Measurements from ENCODE around the gene HPS5. TPM values are rescaled to one million over a fixed set of nuclear protein-coding genes. Genes with fewer than 3 reads are reported as not detected.
"Not testable (repeated sequence)": the region's sequence is repeated elsewhere in the genome, so short reads cannot be mapped to it uniquely, and the experiment has no call there.

Gene HPS5
- total and polyA plus RNA-seq, 2 of the 13 experiments (the other 11 are each of a cell fraction or from before 2014, with no cell fraction given), result 6.6 to 25.5 TPM

DNA sequence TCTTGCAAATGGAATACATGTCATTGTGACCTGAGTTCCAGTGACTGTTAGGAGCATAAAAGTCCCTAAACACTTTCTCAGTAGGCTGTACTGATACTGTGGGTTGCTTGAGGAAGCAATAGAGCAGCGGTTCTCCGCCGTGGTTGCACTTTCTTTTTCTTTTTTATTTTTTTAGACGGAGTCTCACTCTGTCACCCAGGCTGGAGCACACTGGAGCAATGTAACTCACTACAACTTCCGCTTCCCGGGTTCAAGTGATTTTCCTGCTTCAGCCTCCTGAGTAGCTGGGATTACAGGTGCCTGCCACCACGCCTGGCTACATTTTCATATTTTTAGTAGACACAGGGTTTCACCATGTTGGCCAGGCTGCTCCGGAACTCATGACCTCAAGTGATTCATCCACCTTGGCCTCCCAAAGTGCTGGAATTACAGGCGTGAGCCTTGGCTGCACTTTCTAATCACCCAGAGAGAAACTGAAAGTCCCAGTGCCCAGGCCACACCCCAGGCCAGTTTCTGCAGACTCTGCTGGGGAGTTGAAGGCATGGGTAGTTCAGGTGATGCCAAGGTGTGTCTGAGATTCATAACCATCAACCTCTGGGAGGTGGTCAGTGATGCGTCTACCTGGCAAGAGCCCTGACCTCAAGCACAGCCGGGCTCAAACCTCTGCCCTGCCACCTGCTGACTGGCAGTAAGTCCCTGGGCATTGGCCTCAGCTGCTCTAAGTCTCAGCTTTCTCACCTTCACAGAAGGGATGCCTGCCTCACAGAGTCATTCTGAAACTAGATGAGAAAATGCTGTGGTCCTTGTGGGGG lies 75.4 kb downstream of the HPS5 start:
- BruUV-seq (replicated peaks); H3K27ac ChIP-seq (ENCODE audit: extremely low read length, insufficient read depth, low read length); DNase-seq (ENCODE audit: low spot score); H3K9me3 ChIP-seq (ENCODE audit: low read length); FAIRE-seq; H3K4me1 ChIP-seq (ENCODE audit: insufficient read depth, low read length); H3K4me2 ChIP-seq (ENCODE audit: low read depth, low read length); H3K36me3 ChIP-seq (replicated peaks in 1 of 2; ENCODE audit: control insufficient read depth in 1 of 2, insufficient read depth in 2 of 2, low read length in 2 of 2); POLR2A ChIA-PET; H3K9ac ChIP-seq (ENCODE audit: insufficient read depth, low read depth, low read length); H2AFZ ChIP-seq (ENCODE audit: low read length); CTCF ChIA-PET (ENCODE audit: low intra/inter-chr PET ratio, low total read pairs); ATAC-seq; H3K79me2 ChIP-seq (ENCODE audit: insufficient read depth, low read length); intact Hi-C loops (cut with micrococcal nuclease; ENCODE audit: unreplicated experiment); in situ Hi-C loops (cut with HindIII; ENCODE audit: extremely low pct_ligation_motif_present, low pct_unique_long_range_greater_than_20kb); H3K27me3 ChIP-seq (ENCODE audit: control insufficient read depth in 1 of 2, insufficient read depth in 2 of 2, low read length in 2 of 2); H3K4me3 ChIP-seq (replicated peaks in 1 of 3; ENCODE audit: insufficient read depth in 1 of 3, low read depth in 2 of 3, low read length in 3 of 3); H4K20me1 ChIP-seq (ENCODE audit: insufficient read depth, low read length): not testable (repeated sequence)
- WGBS (ENCODE audit: low lambda C conversion rate), result 69% methylated on average over 9 of the region's 11 CpGs

DNA sequence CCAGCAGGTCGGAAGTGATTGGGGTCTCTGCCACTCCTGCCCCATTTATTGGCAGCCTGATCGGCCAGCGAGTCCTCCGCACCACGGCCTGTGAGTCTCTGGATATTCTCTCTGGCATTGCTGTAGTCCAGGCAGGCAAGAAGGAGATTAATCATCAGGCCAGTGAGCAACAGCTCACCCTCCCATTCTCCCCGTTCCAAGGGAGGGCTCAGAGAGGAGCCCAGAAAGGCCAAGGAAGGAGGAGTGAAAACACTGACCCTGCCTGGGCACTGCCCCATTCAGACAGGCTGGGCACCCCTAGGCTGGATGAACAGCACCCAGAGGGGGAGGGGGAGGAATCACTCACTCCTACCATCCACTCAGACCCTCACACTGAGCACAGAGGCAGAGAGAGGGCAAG lies 76.5 kb downstream of the HPS5 start:
- H3K9me3 ChIP-seq (ENCODE audit: low read length), result no peaks in the 10 kb centered on the region
- no peak overlapping the region for H3K4me2 ChIP-seq (ENCODE audit: low read depth, low read length)
- no peaks in the 10 kb centered on the region for H3K79me2 ChIP-seq (ENCODE audit: insufficient read depth, low read length)
- no peaks in the 10 kb centered on the region for H4K20me1 ChIP-seq (ENCODE audit: insufficient read depth, low read length)
- ATAC-seq, result no peak; the same call in 2 of the 3 replicates
- no peak overlapping the region for H3K4me3 ChIP-seq (replicated peaks in 1 of 3; ENCODE audit: insufficient read depth in 1 of 3, low read depth in 2 of 3, low read length in 3 of 3)
- no peak overlapping the region for H2AFZ ChIP-seq (ENCODE audit: low read length)
- FAIRE-seq, result no peak
- peaks cover 0 to 9% of the 10 kb centered on the region in 2 experiments; a peak in 2 of 5 replicates for H3K27me3 ChIP-seq (ENCODE audit: control insufficient read depth in 1 of 2, insufficient read depth in 2 of 2, low read length in 2 of 2)
- no peaks in the 10 kb centered on the region for H3K36me3 ChIP-seq (replicated peaks in 1 of 2; ENCODE audit: control insufficient read depth in 1 of 2, insufficient read depth in 2 of 2, low read length in 2 of 2)
- DNase-seq (ENCODE audit: low spot score), result no peak
- H3K27ac ChIP-seq (ENCODE audit: extremely low read length, insufficient read depth, low read length), result no peak overlapping the region
- POLR2A ChIA-PET, result no interaction called here
- TF ChIP-seq ZNF335 (CRISPR knock-in tag; IDR thresholded peaks at IDR 0.05) (no peak), ZNF883 (CRISPR knock-in tag; IDR thresholded peaks at IDR 0.05; ENCODE audit: not compliant biosample characterization) (no peak), SIN3A (IDR thresholded peaks at IDR 0.05; ENCODE audit: borderline replicate concordance, low read depth, low read length) (no peak), SNRNP70 (IDR thresholded peaks at IDR 0.05; ENCODE audit: low read depth, low read length) (no peak), ZNF256 (CRISPR knock-in tag; conservative IDR thresholded peaks at IDR 0.05) (no peak)
- TF ChIP-seq, protein P1, sequence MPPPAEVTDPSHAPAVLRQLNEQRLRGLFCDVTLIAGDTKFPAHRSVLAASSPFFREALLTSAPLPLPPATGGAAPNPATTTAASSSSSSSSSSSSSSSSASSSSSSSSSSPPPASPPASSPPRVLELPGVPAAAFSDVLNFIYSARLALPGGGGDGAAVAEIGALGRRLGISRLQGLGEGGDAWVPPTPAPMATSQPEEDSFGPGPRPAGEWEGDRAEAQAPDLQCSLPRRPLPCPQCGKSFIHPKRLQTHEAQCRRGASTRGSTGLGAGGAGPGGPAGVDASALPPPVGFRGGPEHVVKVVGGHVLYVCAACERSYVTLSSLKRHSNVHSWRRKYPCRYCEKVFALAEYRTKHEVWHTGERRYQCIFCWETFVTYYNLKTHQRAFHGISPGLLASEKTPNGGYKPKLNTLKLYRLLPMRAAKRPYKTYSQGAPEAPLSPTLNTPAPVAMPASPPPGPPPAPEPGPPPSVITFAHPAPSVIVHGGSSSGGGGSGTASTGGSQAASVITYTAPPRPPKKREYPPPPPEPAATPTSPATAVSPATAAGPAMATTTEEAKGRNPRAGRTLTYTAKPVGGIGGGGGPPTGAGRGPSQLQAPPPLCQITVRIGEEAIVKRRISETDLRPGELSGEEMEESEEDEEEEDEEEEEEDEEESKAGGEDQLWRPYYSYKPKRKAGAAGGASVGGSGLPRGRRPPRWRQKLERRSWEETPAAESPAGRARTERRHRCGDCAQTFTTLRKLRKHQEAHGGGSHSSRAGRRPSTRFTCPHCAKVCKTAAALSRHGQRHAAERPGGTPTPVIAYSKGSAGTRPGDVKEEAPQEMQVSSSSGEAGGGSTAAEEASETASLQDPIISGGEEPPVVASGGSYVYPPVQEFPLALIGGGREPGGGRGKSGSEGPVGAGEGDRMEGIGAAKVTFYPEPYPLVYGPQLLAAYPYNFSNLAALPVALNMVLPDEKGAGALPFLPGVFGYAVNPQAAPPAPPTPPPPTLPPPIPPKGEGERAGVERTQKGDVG (CRISPR knock-in tag; IDR thresholded peaks at IDR 0.05; ENCODE audit: borderline replicate concordance), result no peak
- TF ChIP-seq, protein P2, sequence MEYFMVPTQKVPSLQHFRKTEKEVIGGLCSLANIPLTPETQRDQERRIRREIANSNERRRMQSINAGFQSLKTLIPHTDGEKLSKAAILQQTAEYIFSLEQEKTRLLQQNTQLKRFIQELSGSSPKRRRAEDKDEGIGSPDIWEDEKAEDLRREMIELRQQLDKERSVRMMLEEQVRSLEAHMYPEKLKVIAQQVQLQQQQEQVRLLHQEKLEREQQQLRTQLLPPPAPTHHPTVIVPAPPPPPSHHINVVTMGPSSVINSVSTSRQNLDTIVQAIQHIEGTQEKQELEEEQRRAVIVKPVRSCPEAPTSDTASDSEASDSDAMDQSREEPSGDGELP (IDR thresholded peaks at IDR 0.05; ENCODE audit: borderline replicate concordance, low read depth), result no peak
- no TSS peak for BruUV-seq (replicated peaks)
- WGBS (ENCODE audit: low lambda C conversion rate), result 50% methylated on average over 6 of the region's 6 CpGs
- no peak overlapping the region for H3K9ac ChIP-seq (ENCODE audit: insufficient read depth, low read depth, low read length)
- in situ Hi-C loops (cut with HindIII; ENCODE audit: extremely low pct_ligation_motif_present, low pct_unique_long_range_greater_than_20kb), result no loop called here
- intact Hi-C loops (cut with micrococcal nuclease; ENCODE audit: unreplicated experiment), result no loop called here
- peaks cover 8% of the 10 kb centered on the region for H3K4me1 ChIP-seq (ENCODE audit: insufficient read depth, low read length)
- CTCF ChIA-PET (ENCODE audit: low intra/inter-chr PET ratio, low total read pairs), result no interaction called here
